Muscle of leg (tissue), 11 donors: ENCODE results near the gene GNA12. TPM values are rescaled to one million over a fixed set of nuclear protein-coding genes. Genes with fewer than 3 reads are reported as not detected.

Experiments used
- DNase-seq: peaks from one replicate; pipeline ENCODE4 v3.0.0; 2013
- H3K27ac ChIP-seq: one replicate; pipeline ENCODE4 v1.5.1; 2013; ENCODE audit warnings: mild to moderate bottlenecking, low read length, control low read depth
- H3K27me3 ChIP-seq: one replicate; pipeline ENCODE4 v1.6.1; 2013; ENCODE audit warnings: low read length; ENCODE audit not compliant: control insufficient read depth, insufficient read depth
- H3K36me3 ChIP-seq: one replicate; pipeline ENCODE4 v1.6.1; 2013; ENCODE audit warnings: low read length; ENCODE audit not compliant: control insufficient read depth, insufficient read depth
- H3K4me1 ChIP-seq: one replicate; pipeline ENCODE4 v1.6.1; 2013; ENCODE audit warnings: low read length; ENCODE audit not compliant: control insufficient read depth, insufficient read depth
- H3K4me3 ChIP-seq: one replicate; pipeline ENCODE4 v1.5.1; 2013; ENCODE audit warnings: low read length, control low read depth
- H3K9me3 ChIP-seq: replicated peaks from 2 replicates; pipeline ENCODE4 v1.6.1; 2013; ENCODE audit warnings: low read depth, low read length; ENCODE audit not compliant: control insufficient read depth
- WGBS: methylation state at CpG from one replicate; pipeline ENCODE4 v1.1.5; 2013; ENCODE audit warnings: missing lambda C conversion rate; ENCODE audit not compliant: insufficient coverage; 5-methylcytosine and 5-hydroxymethylcytosine counted together
- polyA plus RNA-seq, 8 donors: library from polyadenylated mRNA; unstranded; fragments of 120-200 nt; gene quantifications; one replicate each; pipeline versions ENCODE4 v1.2.1 to v1.2.3, GENCODE V29; 2013; ENCODE audit warnings: inconsistent platforms in 1 of 8, low replicate concordance in 1 of 8; ENCODE audit not compliant: insufficient read length in 8 of 8, insufficient read depth in 1 of 8
- total RNA-seq: library from RNA; stranded (reverse); fragments of 120-200 nt; gene quantifications from one replicate; pipeline ENCODE4 v1.2.4, GENCODE V29; 2013

GNA12 gene
- total and polyA plus RNA-seq, 9 donors: 6.6 to 40.4 (median 31.6) TPM

DNA sequence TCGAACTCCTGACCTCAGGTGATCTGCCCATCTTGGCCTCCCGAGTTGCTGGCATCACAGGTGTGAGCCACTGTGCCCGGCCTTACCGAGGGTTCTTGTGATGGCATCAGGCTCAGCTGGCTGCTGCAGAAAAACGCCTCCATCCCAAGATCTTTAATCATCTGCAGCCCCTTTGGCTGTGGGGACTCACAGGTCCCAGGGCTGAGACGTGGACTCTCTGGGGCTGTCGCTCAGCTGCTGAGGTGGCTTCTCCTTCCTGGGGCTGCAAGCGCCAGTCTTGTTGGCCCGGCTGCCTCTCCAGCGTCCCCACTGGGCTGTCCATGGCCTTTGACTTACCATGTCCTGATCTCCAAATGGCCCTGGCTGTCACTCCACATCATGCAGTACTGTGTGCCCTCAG lies 136.1 kb downstream of the GNA12 start:
- Histone ChIP-seq H3K27ac (no peak overlapping the region), H3K27me3 (no peaks in the 10 kb centered on the region), H3K36me3 (peaks cover 6% of the 10 kb centered on the region), H3K9me3 (no peaks in the 10 kb centered on the region), H3K4me3 (no peak overlapping the region), H3K4me1 (peaks cover 14% of the 10 kb centered on the region)
- no peak for DNase-seq
- WGBS: 92% methylated on average over 9 of the region's 10 CpGs

DNA sequence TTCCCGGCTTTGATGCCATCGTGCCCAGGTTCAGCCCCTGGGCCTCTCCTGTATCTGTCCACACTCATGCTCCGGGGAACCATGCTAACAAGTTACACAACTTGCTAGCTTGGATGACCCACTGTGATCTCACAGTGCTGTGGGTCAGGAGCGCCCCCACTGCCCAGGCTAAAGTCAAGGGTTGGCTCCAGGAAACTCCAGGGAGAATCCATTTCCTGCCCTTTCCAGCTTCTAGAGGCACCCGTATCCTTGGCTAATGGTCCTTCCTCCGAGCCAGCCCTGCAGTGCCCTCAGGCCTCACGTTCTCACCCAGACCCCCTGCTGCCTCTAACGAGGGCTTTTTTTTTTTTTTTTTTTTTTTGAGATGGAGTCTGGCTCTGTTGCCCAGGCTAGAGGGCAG lies 136.6 kb downstream of the GNA12 start:
- Histone ChIP-seq H3K4me3 (no peak overlapping the region), H3K9me3 (no peaks in the 10 kb centered on the region), H3K27me3 (no peaks in the 10 kb centered on the region), H3K36me3 (peaks cover 6% of the 10 kb centered on the region), H3K4me1 (peaks cover 8% of the 10 kb centered on the region), H3K27ac (no peak overlapping the region)
- DNase-seq: no peak
- 74% methylated on average over 5 of the region's 8 CpGs for WGBS

DNA sequence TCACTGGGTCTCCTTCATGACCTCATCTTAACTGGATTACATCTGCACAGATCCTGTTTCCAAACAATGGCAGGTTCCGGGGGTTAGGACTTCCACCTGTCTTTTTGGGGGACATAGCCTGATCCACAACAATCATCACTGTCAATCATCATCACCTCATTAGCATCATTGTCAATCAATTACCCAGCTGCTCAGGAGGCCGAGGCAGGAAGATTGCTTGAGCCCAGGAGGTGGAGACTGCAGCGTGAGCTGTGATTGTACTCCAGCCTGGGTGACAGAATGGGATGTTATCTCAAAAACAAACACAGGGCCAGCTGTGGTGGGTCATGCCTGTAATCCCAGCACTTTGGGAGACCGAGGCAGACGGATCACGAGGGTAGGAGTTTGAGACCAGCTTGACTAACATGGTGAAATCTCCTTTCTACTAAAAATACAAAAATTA lies 137.4 kb downstream of the GNA12 start:
- Histone ChIP-seq H3K27me3 (no peaks in the 10 kb centered on the region), H3K36me3 (peaks cover 6% of the 10 kb centered on the region), H3K4me3 (no peak overlapping the region), H3K4me1 (peaks cover 11% of the 10 kb centered on the region), H3K9me3 (no peaks in the 10 kb centered on the region), H3K27ac (no peak overlapping the region)
- DNase-seq: no peak
- 26% methylated on average over 3 of the region's 6 CpGs for WGBS

DNA sequence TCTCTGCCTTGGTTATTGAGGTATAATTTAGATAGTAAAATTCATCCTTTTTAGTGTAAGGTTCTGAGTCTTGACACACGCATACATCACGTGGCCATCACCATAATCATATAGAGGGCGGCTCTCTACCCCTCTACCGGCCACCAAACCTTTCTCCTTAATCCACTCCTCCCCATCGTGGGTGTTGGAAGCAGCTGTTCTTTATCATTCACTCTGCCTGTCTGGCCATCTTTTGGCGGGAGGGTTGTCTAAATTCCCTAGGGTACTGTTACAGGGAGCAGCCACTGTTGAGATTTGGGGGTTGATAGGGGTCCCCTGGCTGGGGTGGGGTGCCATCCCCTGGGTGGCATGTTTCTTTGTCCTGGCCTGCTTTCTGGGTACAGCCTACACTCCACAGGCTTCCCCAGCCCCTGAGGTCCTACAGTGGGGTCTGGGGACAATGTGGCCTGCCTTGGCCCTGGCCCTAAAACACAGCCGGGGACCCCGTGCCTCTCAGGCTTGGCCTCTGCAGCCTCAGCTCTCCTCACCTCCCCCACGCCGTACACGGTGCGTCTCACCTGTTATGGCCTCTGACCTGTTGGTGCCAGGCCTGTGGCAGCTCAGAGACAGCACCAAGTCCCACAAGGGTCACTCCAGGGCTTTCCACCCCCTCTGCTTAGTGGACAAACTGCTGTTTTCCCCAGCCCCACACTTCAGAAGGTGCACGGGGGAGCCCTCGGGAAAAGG lies 138.6 kb downstream of the GNA12 start:
- Histone ChIP-seq H3K27ac (no peak overlapping the region), H3K9me3 (no peaks in the 10 kb centered on the region), H3K4me1 (peaks cover 11% of the 10 kb centered on the region), H3K36me3 (no peaks in the 10 kb centered on the region), H3K27me3 (no peaks in the 10 kb centered on the region), H3K4me3 (no peak overlapping the region)
- DNase-seq: no peak
- WGBS: 73% methylated on average over 10 of the region's 14 CpGs

DNA sequence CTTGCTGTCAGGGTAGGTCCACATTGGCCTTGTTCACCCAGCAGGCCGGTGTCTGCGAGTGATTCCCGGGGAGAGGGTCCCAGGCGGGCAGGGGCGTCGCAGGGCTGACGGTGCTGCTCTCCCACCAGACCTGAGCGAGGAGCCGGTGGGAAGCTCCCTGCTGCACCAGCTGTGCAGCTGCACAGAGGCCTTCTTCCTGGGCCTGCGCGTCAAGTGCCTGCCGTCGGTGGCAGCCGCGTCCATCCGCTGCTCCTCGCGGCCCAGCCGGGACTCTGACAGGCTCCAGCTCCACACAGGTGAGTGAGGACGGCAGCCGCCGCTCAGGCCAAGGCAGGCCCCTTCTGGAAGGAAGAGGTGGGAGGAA lies 141.5 kb downstream of the GNA12 start:
- 73% methylated on average over 11 of the region's 22 CpGs for WGBS
- H3K27me3 ChIP-seq: peaks cover 11% of the 10 kb centered on the region
- H3K9me3 ChIP-seq: no peaks in the 10 kb centered on the region
- H3K4me3 ChIP-seq: no peak overlapping the region
- H3K36me3 ChIP-seq: no peaks in the 10 kb centered on the region
- DNase-seq: no peak
- peaks cover 3% of the 10 kb centered on the region for H3K4me1 ChIP-seq
- no peak overlapping the region for H3K27ac ChIP-seq

DNA sequence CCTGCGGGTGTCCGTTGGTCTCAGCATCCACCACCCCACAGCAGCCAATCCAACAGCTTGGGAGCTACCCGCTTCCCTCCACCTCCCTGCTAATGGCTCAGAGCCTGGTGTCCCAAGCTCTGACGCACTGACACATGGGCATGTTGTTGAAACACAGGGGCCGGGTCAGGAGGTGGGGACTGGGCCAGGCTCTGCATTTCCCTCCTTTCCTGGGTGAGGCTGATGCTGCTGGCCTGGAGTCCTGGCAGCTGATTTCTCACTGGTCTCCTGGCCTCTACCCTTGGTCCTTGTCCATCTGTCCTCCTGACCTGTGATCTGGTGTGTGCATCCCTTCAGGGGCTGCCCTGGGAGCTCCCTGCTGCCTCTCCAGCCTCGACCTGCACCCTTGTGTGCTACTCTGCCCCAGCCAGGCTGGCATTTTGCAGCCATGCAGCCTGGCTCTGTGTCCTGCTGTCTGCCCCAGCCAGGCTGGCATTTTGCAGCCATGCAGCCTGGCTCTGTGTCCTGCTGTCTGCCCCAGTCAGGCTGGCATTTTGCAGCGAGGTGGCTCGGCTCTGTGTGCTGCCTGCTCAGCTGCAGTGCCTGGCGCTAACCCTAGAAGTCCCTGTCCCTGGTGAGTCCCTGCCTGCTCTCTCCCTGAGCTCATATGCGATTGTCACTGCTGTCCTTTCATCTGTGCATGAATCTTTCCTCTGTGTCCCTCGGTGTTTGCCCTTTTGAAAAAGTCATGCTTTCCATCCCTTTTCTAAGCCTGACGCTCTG lies 142.1 kb downstream of the GNA12 start:
- H3K9me3 ChIP-seq: no peaks in the 10 kb centered on the region
- peaks cover 3% of the 10 kb centered on the region for H3K4me1 ChIP-seq
- H3K27me3 ChIP-seq: peaks cover 13% of the 10 kb centered on the region
- WGBS: 62% methylated on average over 12 of the region's 12 CpGs
- no peak overlapping the region for H3K4me3 ChIP-seq
- DNase-seq: no peak
- H3K27ac ChIP-seq: no peak overlapping the region
- no peaks in the 10 kb centered on the region for H3K36me3 ChIP-seq

DNA sequence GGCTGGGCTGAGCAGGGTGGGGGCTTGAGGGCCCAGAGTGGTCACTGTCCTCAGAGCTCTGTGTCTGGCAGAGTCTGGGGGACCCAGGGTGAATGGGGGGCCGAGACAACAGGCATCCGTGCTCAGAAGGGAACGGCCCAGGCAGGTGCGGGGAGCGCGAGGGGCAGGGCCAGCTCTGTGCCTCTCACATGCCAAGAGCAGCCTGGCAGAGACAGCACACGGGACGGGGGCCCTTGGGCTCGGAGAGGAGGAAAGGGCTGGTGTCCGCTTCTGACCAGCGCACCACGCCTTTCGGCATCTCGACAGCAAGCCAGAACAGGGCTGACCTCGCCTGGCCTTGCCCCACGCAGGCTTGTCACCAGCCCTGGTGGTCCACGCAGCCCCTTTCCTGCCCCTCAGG lies 142.7 kb downstream of the GNA12 start:
- Histone ChIP-seq H3K36me3 (no peaks in the 10 kb centered on the region), H3K27ac (no peak overlapping the region), H3K4me1 (peaks cover 3% of the 10 kb centered on the region), H3K27me3 (peaks cover 13% of the 10 kb centered on the region), H3K4me3 (no peak overlapping the region), H3K9me3 (no peaks in the 10 kb centered on the region)
- 85% methylated on average over 17 of the region's 17 CpGs for WGBS
- no peak for DNase-seq

DNA sequence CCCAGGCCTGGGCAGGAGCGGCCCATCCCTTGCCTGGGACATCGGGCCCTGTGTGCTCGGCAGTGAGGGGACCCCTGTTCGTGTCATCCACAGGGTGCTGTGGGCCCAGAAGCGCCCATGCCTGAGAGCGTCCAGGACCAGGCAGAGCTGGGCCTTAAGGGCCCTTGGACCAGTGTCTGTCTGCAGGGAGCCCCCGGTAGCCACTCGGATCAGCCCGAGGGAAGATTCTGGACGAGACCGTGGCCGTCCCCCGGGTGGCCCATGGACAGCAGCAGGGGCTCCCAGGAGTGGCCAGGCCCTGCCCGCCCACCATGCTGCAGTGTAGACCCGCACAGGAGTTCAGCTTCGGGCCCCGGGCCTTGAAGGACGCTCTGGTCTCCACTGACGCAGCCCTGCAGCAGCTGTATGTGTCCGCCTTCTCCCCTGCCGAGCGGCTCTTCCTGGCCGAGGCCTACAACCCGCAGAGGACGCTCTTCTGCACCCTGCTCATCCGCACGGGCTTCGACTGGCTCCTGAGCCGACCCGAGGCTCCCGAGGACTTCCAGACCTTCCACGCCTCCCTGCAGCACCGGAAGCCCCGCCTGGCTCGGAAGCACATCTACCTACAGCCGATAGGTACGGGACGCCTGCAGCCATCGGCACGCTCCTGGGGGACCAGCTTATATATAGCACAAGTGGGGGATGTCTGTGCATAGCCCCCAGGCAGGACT lies 143.8 kb downstream of the GNA12 start:
- 80% methylated on average over 38 of the region's 40 CpGs for WGBS
- Histone ChIP-seq H3K27me3 (peaks cover 13% of the 10 kb centered on the region), H3K36me3 (no peaks in the 10 kb centered on the region), H3K4me3 (no peak overlapping the region), H3K9me3 (no peaks in the 10 kb centered on the region), H3K27ac (no peak overlapping the region), H3K4me1 (peaks cover 3% of the 10 kb centered on the region)
- DNase-seq: no peak

DNA sequence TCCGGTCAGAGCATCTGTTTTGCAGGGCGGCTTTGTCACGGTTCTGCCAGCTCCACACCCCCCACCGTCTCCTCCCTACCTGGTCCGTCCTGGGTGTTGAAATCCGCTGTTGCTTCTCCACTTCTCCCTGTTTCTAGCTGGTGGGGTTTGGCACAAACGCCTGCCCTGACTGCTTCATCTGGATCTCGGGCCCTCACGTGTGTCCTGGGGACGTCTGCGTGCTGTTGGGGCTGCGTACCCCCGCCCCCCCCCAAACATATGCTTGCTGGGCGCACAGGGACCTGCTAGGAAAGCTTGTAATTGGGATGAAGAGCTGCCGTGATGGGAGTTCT lies 144.9 kb downstream of the GNA12 start:
- DNase-seq: no peak
- Histone ChIP-seq H3K27ac (no peak overlapping the region), H3K4me3 (no peak overlapping the region), H3K36me3 (no peaks in the 10 kb centered on the region), H3K4me1 (peaks cover 3% of the 10 kb centered on the region), H3K9me3 (no peaks in the 10 kb centered on the region), H3K27me3 (peaks cover 13% of the 10 kb centered on the region)
- 64% methylated on average over 15 of the region's 15 CpGs for WGBS

DNA sequence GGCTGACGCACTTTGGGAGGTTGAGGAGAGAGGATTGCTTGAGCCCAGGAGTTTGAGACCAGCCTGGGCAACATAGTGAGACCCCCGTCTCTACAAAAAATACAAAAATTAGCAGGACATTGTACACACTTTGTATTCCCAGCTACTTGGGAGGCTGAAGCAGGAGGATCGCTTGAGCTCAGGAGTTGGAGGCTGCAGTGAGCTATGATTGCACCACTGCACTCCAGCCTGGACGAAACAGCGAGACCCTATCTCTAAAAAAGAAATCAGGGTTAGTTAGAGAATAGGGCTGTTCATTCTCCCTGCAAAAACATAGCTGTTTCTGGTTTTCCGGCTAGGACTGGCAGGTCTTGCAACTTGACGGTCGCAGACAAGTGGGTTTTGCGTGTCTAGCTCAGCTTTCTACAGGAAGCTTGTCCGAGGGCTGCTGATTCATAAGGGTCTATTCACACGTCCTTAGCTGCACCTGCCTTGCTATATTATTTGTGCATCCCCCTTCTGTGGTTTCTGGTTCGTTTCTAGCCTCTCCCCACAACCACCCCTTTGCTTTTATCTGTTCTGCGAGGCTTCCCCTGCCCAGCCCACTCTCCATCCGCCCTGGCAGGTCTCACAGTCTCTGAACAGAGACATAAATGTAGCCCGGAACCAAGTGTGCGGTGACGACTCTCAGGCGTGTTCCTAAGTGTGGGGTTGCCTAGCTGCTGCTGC lies 145.4 kb downstream of the GNA12 start:
- Histone ChIP-seq H3K9me3 (no peaks in the 10 kb centered on the region), H3K27me3 (peaks cover 13% of the 10 kb centered on the region), H3K4me3 (no peak overlapping the region), H3K27ac (no peak overlapping the region), H3K4me1 (peaks cover 3% of the 10 kb centered on the region), H3K36me3 (no peaks in the 10 kb centered on the region)
- DNase-seq: no peak
- WGBS: 53% methylated on average over 14 of the region's 18 CpGs
